Mesendoderm (in vitro differentiated cells): ENCODE results near the gene SIRT6. TPM values are rescaled to one million over a fixed set of nuclear protein-coding genes. Genes with fewer than 3 reads are reported as not detected.

Experiments used
- small RNA-seq: library from polyadenylated mRNA; stranded (forward); fragments of <200 nt; extraction: miRNeasy Mini kit (QIAGEN cat#:217004); gene quantifications from one replicate; pipeline ENCODE3, GENCODE V24; 2013; ENCODE audit not compliant: insufficient read depth

SIRT6 gene

Small RNA genes within 50 kb of the gene (small RNA-seq; reads per million reads assigned to genes)
- not detected for gene RF00017
